ENCODE measurements around the gene ETFA.
A peak's percentile ranks its signal among the peaks of the same experiment; 100 is the strongest.

The ETFA gene

GRCh38 chr15:76311100-76311953 lies at the start of gene ETFA:
ETFA (minus strand) TSS chr15:76311469; CDS start chr15:76311388, 81 bp downstream.
- peak; percentile 95 for DNase-seq

GRCh38 chr15:76360416-76360815 lies 49.1 kb upstream of the ETFA start:
- no peak for DNase-seq

GRCh38 chr15:76359152-76359551 lies 47.9 kb upstream of the ETFA start:
- no peak for DNase-seq

GRCh38 chr15:76358453-76358852 lies 47.2 kb upstream of the ETFA start:
- DNase-seq: no peak

- no peak for DNase-seq
These were observed 43.7 kb upstream of the ETFA start for GRCh38 chr15:76354823-76355440.

GRCh38 chr15:76353903-76354302 lies 42.6 kb upstream of the ETFA start:
- DNase-seq: no peak

GRCh38 chr15:76353023-76353577 lies 41.8 kb upstream of the ETFA start:
- DNase-seq: no peak

- peak; percentile 20 for DNase-seq
These were observed 38.2 kb upstream of the ETFA start for GRCh38 chr15:76349301-76350070.

- DNase-seq: no peak
These were observed 36.3 kb upstream of the ETFA start for GRCh38 chr15:76347482-76348055.

GRCh38 chr15:76346669-76347481 lies 35.6 kb upstream of the ETFA start:
- peak; percentile 61 for DNase-seq

GRCh38 chr15:76345880-76346668 lies 34.8 kb upstream of the ETFA start:
- peak; percentile 51 for DNase-seq

GRCh38 chr15:76345583-76345879 lies 34.3 kb upstream of the ETFA start:
- DNase-seq: no peak

- DNase-seq: no peak
These were observed 33.8 kb upstream of the ETFA start for GRCh38 chr15:76344893-76345582.

- no peak for DNase-seq
These were observed 32.2 kb upstream of the ETFA start for GRCh38 chr15:76343313-76343996.

GRCh38 chr15:76342382-76343201 lies 31.3 kb upstream of the ETFA start:
- no peak for DNase-seq

GRCh38 chr15:76342058-76342381 lies 30.8 kb upstream of the ETFA start:
- DNase-seq: no peak

GRCh38 chr15:76341366-76342057 lies 30.2 kb upstream of the ETFA start:
- no peak for DNase-seq

- no peak for DNase-seq
These were observed 29.6 kb upstream of the ETFA start for GRCh38 chr15:76340803-76341365.

All from HCEC 1CT (cell line).